Keratinocyte (primary cell): ENCODE data around the gene ZC3H18. TPM values are rescaled to one million over a fixed set of nuclear protein-coding genes. Genes with fewer than 3 reads are reported as not detected.

Experiments used
- DNase-seq: peaks from one replicate; pipeline ENCODE4 v3.0.0-alpha.2; 2011; ENCODE audit warnings: low read depth, missing footprints, low spot score
- FAIRE-seq: peaks from 2 replicates; lab custom pipeline; 2011; peaks lifted over from hg19 to GRCh38; lab: Jason Lieb, UNC
- H2AFZ ChIP-seq: 2 replicates; pipeline ENCODE4 v1.6.0; 2012; ENCODE audit warnings: low read length, control low read depth, inconsistent platforms; ENCODE audit not compliant: control insufficient read depth
- H3K27ac ChIP-seq: 2 replicates; pipeline ENCODE4 v1.5.1; 2011; ENCODE audit warnings: low read length; ENCODE audit not compliant: control insufficient read depth, insufficient read depth
- H3K27me3 ChIP-seq: 3 replicates; pipeline ENCODE4 v1.6.0; 2011; ENCODE audit warnings: low read length; ENCODE audit not compliant: control insufficient read depth, insufficient read depth; ENCODE audit errors: extremely low read depth
- H3K36me3 ChIP-seq, 2 experiments: 2 replicates in 1 of 2; 3 replicates in 1 of 2; pipeline ENCODE4 v1.5.1; 2011; ENCODE audit warnings: low read length in 2 of 2, mild to moderate bottlenecking in 1 of 2; ENCODE audit not compliant: control insufficient read depth in 2 of 2, insufficient read depth in 2 of 2; ENCODE audit errors: extremely low read depth in 1 of 2
- H3K4me1 ChIP-seq: 3 replicates; pipeline ENCODE4 v1.5.1; 2011; ENCODE audit warnings: low read length; ENCODE audit not compliant: control insufficient read depth, insufficient read depth; ENCODE audit errors: extremely low read depth
- H3K4me2 ChIP-seq: 3 replicates; pipeline ENCODE4 v1.6.0; 2011; ENCODE audit warnings: low read depth, low read length; ENCODE audit not compliant: control insufficient read depth, insufficient read depth; ENCODE audit errors: extremely low read depth
- H3K4me3 ChIP-seq, 3 experiments: fragments of 200-600 bp in 1 of 3; sonication (generic) in 1 of 3; 2 replicates in 2 of 3; 3 replicates in 1 of 3; pipeline ENCODE4 v1.5.1; 2011 to 2016; ENCODE audit warnings: low read length in 3 of 3, mild to moderate bottlenecking in 3 of 3, control low read depth in 2 of 3, inconsistent platforms in 1 of 3, low read depth in 1 of 3, mixed read lengths in 1 of 3, mixed run types in 1 of 3, moderate library complexity in 1 of 3; ENCODE audit not compliant: control insufficient read depth in 2 of 3, insufficient read depth in 2 of 3; ENCODE audit errors: extremely low read depth in 1 of 3
- H3K79me2 ChIP-seq: 2 replicates; pipeline ENCODE4 v1.6.0; 2012; ENCODE audit warnings: low read length; ENCODE audit not compliant: control insufficient read depth, insufficient read depth
- H3K9ac ChIP-seq: 3 replicates; pipeline ENCODE4 v1.6.0; 2011; ENCODE audit warnings: low read length; ENCODE audit not compliant: control insufficient read depth, insufficient read depth; ENCODE audit errors: extremely low read depth
- H3K9me1 ChIP-seq: 3 replicates; pipeline ENCODE4 v1.6.0; 2011; ENCODE audit warnings: low read length; ENCODE audit not compliant: control insufficient read depth, insufficient read depth; ENCODE audit errors: extremely low read depth
- H3K9me3 ChIP-seq: 2 replicates; pipeline ENCODE4 v1.5.1; 2012; ENCODE audit warnings: low read depth, low read length; ENCODE audit not compliant: control insufficient read depth
- H4K20me1 ChIP-seq: 3 replicates; pipeline ENCODE4 v1.6.0; 2011; ENCODE audit warnings: low read length; ENCODE audit not compliant: control insufficient read depth, insufficient read depth; ENCODE audit errors: extremely low read depth
- EZH2 ChIP-seq: IDR thresholded peaks from one replicate; pipeline ENCODE4 v1.6.1; 2012; ENCODE audit warnings: inconsistent platforms, mild to moderate bottlenecking, low read length, moderate library complexity
- dilution Hi-C: fragments of 300-500 bp; cut with MboI; formaldehyde crosslinking; loops from one replicate; pipeline ENCODE4 v1.7.0; 2020; ENCODE audit warnings: low sequenced_read_pairs; ENCODE audit not compliant: extremely low pct_ligation_motif_present
- polyA plus RNA-seq, 5 experiments: library from polyadenylated mRNA; depleted of rRNA in 3 of 5; stranded (reverse) in 3 of 5; stranded (forward) in 1 of 5; unstranded in 1 of 5; fragments of >200 nt; gene quantifications; 1 replicate in 1 of 5; 2 replicates in 3 of 5; 3 replicates in 1 of 5; pipeline versions ENCODE4 v1.2.1 to v1.2.3, GENCODE V29; 2011 to 2012; ENCODE audit warnings: missing spikeins in 2 of 5, low read depth in 1 of 5, low replicate concordance in 1 of 5
- TF ChIP-seq, protein P1 (sequence below), 3 experiments: IDR thresholded peaks in 1 of 3; conservative IDR thresholded peaks in 1 of 3; optimal IDR thresholded peaks in 1 of 3; 2 replicates in 2 of 3; 3 replicates in 1 of 3; pipeline versions ENCODE3 to v1.5.1; 2011; ENCODE audit warnings: low read length in 3 of 3, mild to moderate bottlenecking in 3 of 3, moderate library complexity in 2 of 3, control low read depth in 1 of 3, inconsistent platforms in 1 of 3; ENCODE audit not compliant: insufficient read depth in 2 of 3; ENCODE audit errors: extremely low read depth in 1 of 3

Gene ZC3H18
- polyA plus RNA-seq, 1 donor (not counting 4 experiments of a cell fraction or from before 2014, with no cell fraction given): 7.5 TPM

DNA sequence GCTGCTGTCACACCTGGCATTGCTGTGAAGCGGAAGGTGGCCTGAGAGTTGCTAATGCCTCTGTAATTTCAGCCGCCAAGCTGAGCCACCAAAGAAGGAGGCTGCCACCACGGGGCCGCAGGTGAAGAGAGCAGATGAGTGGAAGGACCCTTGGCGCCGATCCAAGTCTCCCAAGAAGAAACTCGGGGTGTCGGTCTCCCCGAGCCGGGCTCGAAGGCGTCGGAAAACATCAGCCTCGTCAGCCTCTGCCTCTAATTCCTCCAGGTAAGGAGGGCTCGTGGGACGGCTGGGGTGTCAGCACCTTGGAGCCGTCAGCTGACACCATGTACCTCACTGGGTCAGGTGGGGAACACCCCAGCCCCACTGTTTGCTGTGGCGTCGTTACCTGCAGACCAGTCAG is 51.9 kb downstream of the ZC3H18 start:
- no peak for TF ChIP-seq EZH2
- TF ChIP-seq, protein P1, sequence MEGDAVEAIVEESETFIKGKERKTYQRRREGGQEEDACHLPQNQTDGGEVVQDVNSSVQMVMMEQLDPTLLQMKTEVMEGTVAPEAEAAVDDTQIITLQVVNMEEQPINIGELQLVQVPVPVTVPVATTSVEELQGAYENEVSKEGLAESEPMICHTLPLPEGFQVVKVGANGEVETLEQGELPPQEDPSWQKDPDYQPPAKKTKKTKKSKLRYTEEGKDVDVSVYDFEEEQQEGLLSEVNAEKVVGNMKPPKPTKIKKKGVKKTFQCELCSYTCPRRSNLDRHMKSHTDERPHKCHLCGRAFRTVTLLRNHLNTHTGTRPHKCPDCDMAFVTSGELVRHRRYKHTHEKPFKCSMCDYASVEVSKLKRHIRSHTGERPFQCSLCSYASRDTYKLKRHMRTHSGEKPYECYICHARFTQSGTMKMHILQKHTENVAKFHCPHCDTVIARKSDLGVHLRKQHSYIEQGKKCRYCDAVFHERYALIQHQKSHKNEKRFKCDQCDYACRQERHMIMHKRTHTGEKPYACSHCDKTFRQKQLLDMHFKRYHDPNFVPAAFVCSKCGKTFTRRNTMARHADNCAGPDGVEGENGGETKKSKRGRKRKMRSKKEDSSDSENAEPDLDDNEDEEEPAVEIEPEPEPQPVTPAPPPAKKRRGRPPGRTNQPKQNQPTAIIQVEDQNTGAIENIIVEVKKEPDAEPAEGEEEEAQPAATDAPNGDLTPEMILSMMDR (optimal IDR thresholded peaks at IDR 0.05 in 1 of 3, IDR thresholded peaks at IDR 0.05 in 1 of 3, conservative IDR thresholded peaks at IDR 0.05 in 1 of 3; ENCODE audit: extremely low read depth in 1 of 3, insufficient read depth in 2 of 3, low read length in 3 of 3): no peak
- no peak overlapping the region for H3K27ac ChIP-seq
- no peaks in the 10 kb centered on the region for H3K9me1 ChIP-seq
- H3K4me3 ChIP-seq: no peak overlapping the region
- DNase-seq (no peak), FAIRE-seq (no peak)
- H3K4me2 ChIP-seq: no peak overlapping the region
- H3K9me3 ChIP-seq: no peaks in the 10 kb centered on the region
- H3K36me3 ChIP-seq: peaks cover 32 to 34% of the 10 kb centered on the region in 2 experiments
- no peaks in the 10 kb centered on the region for H3K4me1 ChIP-seq
- no peak overlapping the region for H3K9ac ChIP-seq
- no peak overlapping the region for H2AFZ ChIP-seq
- H4K20me1 ChIP-seq: peaks cover 4% of the 10 kb centered on the region
- H3K27me3 ChIP-seq: no peaks in the 10 kb centered on the region
- peaks cover 3% of the 10 kb centered on the region for H3K79me2 ChIP-seq
- dilution Hi-C loops: no loop called here

DNA sequence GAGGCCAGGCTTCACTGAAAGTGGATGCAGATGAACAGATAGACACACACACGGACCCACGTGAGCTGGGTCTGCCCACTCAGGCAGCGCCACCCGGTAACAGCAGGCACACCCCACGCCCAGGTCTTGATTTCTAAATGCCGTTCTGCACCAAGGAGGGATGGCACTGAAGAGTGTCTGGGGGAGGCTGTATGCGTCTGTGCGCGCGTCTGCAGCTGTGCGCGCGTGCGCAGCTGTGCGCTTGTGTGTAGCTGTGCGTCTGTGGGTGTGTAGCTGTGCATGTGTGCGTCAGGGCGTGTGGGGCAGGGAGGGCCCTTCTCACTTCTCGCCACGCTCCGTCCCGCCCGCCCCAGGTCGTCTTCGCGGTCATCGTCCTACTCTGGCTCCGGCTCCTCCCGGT is 52.7 kb downstream of the ZC3H18 start:
- no peak overlapping the region for H3K4me2 ChIP-seq
- no peak overlapping the region for H2AFZ ChIP-seq
- no peaks in the 10 kb centered on the region for H3K9me3 ChIP-seq
- H3K9me1 ChIP-seq: no peaks in the 10 kb centered on the region
- no peaks in the 10 kb centered on the region for H3K4me1 ChIP-seq
- H3K27ac ChIP-seq: no peak overlapping the region
- H3K4me3 ChIP-seq: no peak overlapping the region
- H4K20me1 ChIP-seq: peaks cover 4% of the 10 kb centered on the region
- peaks cover 3% of the 10 kb centered on the region for H3K79me2 ChIP-seq
- TF ChIP-seq EZH2: no peak
- TF ChIP-seq, protein P1 (optimal IDR thresholded peaks at IDR 0.05 in 1 of 3, IDR thresholded peaks at IDR 0.05 in 1 of 3, conservative IDR thresholded peaks at IDR 0.05 in 1 of 3; ENCODE audit: extremely low read depth in 1 of 3, insufficient read depth in 2 of 3, low read length in 3 of 3): no peak
- no peak overlapping the region for H3K9ac ChIP-seq
- H3K27me3 ChIP-seq: no peaks in the 10 kb centered on the region
- dilution Hi-C loops: no loop called here
- peaks cover 36 to 38% of the 10 kb centered on the region in 2 experiments for H3K36me3 ChIP-seq
- DNase-seq (no peak), FAIRE-seq (no peak)
